ENCODE results near the gene ARHGEF7.

DNA sequence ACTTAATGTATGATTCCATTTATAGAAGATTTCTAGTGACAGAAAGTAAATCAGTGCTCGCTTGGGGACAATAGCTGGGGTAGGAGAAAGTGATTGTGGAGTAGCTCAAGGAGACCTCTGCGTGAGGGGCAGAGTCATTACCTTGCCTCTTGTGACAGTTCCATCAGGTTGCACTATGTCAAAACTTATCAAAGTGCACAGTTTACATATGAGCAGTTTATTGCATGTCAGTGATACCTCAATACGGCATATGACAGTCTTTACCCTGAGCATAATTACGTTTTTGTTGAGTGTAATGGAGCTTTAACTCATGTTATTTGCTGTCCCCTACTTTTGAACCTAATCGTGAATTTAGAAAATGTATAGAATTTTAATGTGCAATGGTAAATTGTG is 15.0 kb downstream of the ARHGEF7 start:
- no peak for TF ChIP-seq JUNB (IDR thresholded peaks at IDR 0.05; ENCODE audit: unreplicated experiment)
- no peak for TF ChIP-seq POLR2AphosphoS5 (IDR thresholded peaks at IDR 0.05; ENCODE audit: low read depth)
- TF ChIP-seq, protein P1, sequence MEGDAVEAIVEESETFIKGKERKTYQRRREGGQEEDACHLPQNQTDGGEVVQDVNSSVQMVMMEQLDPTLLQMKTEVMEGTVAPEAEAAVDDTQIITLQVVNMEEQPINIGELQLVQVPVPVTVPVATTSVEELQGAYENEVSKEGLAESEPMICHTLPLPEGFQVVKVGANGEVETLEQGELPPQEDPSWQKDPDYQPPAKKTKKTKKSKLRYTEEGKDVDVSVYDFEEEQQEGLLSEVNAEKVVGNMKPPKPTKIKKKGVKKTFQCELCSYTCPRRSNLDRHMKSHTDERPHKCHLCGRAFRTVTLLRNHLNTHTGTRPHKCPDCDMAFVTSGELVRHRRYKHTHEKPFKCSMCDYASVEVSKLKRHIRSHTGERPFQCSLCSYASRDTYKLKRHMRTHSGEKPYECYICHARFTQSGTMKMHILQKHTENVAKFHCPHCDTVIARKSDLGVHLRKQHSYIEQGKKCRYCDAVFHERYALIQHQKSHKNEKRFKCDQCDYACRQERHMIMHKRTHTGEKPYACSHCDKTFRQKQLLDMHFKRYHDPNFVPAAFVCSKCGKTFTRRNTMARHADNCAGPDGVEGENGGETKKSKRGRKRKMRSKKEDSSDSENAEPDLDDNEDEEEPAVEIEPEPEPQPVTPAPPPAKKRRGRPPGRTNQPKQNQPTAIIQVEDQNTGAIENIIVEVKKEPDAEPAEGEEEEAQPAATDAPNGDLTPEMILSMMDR (conservative IDR thresholded peaks at IDR 0.05; ENCODE audit: low read depth in 2 of 2): no peak
- TF ChIP-seq CREB1 (CRISPR knock-in tag; IDR thresholded peaks at IDR 0.05; ENCODE audit: low read depth): no peak
- no peak for TF ChIP-seq EZH2 (IDR thresholded peaks at IDR 0.05; ENCODE audit: low read depth, unreplicated experiment)
- TF ChIP-seq EZH2phosphoT487 (IDR thresholded peaks at IDR 0.05; ENCODE audit: unreplicated experiment): no peak
- TF ChIP-seq, protein P2, sequence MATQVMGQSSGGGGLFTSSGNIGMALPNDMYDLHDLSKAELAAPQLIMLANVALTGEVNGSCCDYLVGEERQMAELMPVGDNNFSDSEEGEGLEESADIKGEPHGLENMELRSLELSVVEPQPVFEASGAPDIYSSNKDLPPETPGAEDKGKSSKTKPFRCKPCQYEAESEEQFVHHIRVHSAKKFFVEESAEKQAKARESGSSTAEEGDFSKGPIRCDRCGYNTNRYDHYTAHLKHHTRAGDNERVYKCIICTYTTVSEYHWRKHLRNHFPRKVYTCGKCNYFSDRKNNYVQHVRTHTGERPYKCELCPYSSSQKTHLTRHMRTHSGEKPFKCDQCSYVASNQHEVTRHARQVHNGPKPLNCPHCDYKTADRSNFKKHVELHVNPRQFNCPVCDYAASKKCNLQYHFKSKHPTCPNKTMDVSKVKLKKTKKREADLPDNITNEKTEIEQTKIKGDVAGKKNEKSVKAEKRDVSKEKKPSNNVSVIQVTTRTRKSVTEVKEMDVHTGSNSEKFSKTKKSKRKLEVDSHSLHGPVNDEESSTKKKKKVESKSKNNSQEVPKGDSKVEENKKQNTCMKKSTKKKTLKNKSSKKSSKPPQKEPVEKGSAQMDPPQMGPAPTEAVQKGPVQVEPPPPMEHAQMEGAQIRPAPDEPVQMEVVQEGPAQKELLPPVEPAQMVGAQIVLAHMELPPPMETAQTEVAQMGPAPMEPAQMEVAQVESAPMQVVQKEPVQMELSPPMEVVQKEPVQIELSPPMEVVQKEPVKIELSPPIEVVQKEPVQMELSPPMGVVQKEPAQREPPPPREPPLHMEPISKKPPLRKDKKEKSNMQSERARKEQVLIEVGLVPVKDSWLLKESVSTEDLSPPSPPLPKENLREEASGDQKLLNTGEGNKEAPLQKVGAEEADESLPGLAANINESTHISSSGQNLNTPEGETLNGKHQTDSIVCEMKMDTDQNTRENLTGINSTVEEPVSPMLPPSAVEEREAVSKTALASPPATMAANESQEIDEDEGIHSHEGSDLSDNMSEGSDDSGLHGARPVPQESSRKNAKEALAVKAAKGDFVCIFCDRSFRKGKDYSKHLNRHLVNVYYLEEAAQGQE (IDR thresholded peaks at IDR 0.05; ENCODE audit: unreplicated experiment): no peak

Data from GM23338 (cell line).